A673 (cell line): ENCODE measurements around the gene KIF11. TPM values are rescaled to one million over a fixed set of nuclear protein-coding genes. Genes with fewer than 3 reads are reported as not detected.

Experiments
- BruUV-seq: library from RNA; stranded (reverse); fragments of 400-500 nt; replicated peaks from 2 replicates; lab custom pipeline; 2021; lab: Mats Ljungman, UMichigan
- CTCF ChIA-PET: fragments of 300-600 bp; sonication (Branson Sonifier 250); formaldehyde crosslinking; loops from one replicate; lab custom pipeline; 2022; ENCODE audit warnings: antibody characterized with exemption; lab: Charles Lee
- POLR2A ChIA-PET: fragments of 300-600 bp; sonication (Branson Sonifier 250); formaldehyde crosslinking; loops from one replicate; lab custom pipeline; 2022; ENCODE audit warnings: antibody characterized with exemption; ENCODE audit not compliant: low non-redundant PET; lab: Charles Lee
- DNase-seq: peaks from one replicate; pipeline ENCODE4 v3.0.0-alpha.2; 2015; ENCODE audit warnings: low spot score
- H3K27ac ChIP-seq: fragments of 200-600 bp; sonication (generic); 2 replicates; pipeline ENCODE4 v1.5.1; 2016; ENCODE audit warnings: mixed run types, low read depth, mild to moderate bottlenecking, mixed read lengths, antibody characterized with exemption, low read length; ENCODE audit not compliant: poor library complexity, severe bottlenecking
- H3K27me3 ChIP-seq: fragments of 200-600 bp; sonication (generic); replicated peaks from 2 replicates; pipeline ENCODE4 v1.6.1; 2017; ENCODE audit warnings: mixed run types, low read depth, mild to moderate bottlenecking, mixed read lengths, antibody characterized with exemption, low read length; ENCODE audit not compliant: insufficient read depth, poor library complexity
- H3K36me3 ChIP-seq: fragments of 200-600 bp; sonication (generic); 2 replicates; pipeline ENCODE4 v1.6.1; 2016; ENCODE audit warnings: mixed run types, mild to moderate bottlenecking, mixed read lengths, antibody characterized with exemption, low read length; ENCODE audit not compliant: insufficient read depth, poor library complexity, severe bottlenecking
- H3K4me1 ChIP-seq: fragments of 200-600 bp; sonication (generic); 2 replicates; pipeline ENCODE4 v1.6.1; 2017; ENCODE audit warnings: mixed run types, mild to moderate bottlenecking, mixed read lengths, antibody characterized with exemption, low read length; ENCODE audit not compliant: insufficient read depth, poor library complexity, severe bottlenecking
- H3K4me3 ChIP-seq: fragments of 200-600 bp; sonication (generic); 2 replicates; pipeline ENCODE4 v1.5.1; 2016; ENCODE audit warnings: low read depth, mixed run types, mild to moderate bottlenecking, mixed read lengths, low read length; ENCODE audit not compliant: poor library complexity, severe bottlenecking
- H3K9me3 ChIP-seq: fragments of 200-600 bp; sonication (generic); 2 replicates; pipeline ENCODE4 v1.6.1; 2016; ENCODE audit warnings: mixed run types, low read depth, mild to moderate bottlenecking, mixed read lengths, antibody characterized with exemption, low read length; ENCODE audit not compliant: poor library complexity, severe bottlenecking
- CTCF ChIP-seq: fragments of 300-800, 200-600 bp; sonication (generic); conservative IDR thresholded peaks from 2 replicates; pipeline ENCODE4 v1.5.1; 2017; ENCODE audit warnings: low read depth, mild to moderate bottlenecking, antibody characterized with exemption, low read length, moderate library complexity, mixed read lengths
- EZH2 ChIP-seq: fragments of 200-600 bp; sonication (generic); IDR thresholded peaks from 2 replicates; pipeline ENCODE4 v1.6.1; 2017; ENCODE audit warnings: borderline replicate concordance, low read depth, mild to moderate bottlenecking, mixed read lengths, antibody characterized with exemption, low read length; ENCODE audit not compliant: poor library complexity, severe bottlenecking
- intact Hi-C: fragments of 100-400 bp; cut with micrococcal nuclease; formaldehyde crosslinking; loops from one replicate; pipeline ENCODE4 v1.10.0; 2022; ENCODE audit not compliant: unreplicated experiment
- total RNA-seq: library from RNA; stranded (reverse); gene quantifications from 2 replicates; pipeline ENCODE4 v1.2.3, GENCODE V29; 2021

Gene KIF11
- total RNA-seq, 1 experiment from 2014 or later = 92.0 TPM

- no peak for TF ChIP-seq CTCF
- TF ChIP-seq EZH2 = no peak
- no peak for DNase-seq
- intact Hi-C loops = no loop called here
- no peaks in the 10 kb centered on the region for H3K4me1 ChIP-seq
- no TSS peak for BruUV-seq
- ChIA-PET POLR2A (no interaction called here), CTCF (no interaction called here)
- no peak overlapping the region for H3K4me3 ChIP-seq
- H3K36me3 ChIP-seq = peaks cover 17% of the 10 kb centered on the region
- H3K9me3 ChIP-seq = no peaks in the 10 kb centered on the region
- no peak overlapping the region for H3K27ac ChIP-seq
- no peaks in the 10 kb centered on the region for H3K27me3 ChIP-seq
Observed at GRCh38 chr10:92553959-92554358, 39.0 kb upstream of the KIF11 start.

DNA sequence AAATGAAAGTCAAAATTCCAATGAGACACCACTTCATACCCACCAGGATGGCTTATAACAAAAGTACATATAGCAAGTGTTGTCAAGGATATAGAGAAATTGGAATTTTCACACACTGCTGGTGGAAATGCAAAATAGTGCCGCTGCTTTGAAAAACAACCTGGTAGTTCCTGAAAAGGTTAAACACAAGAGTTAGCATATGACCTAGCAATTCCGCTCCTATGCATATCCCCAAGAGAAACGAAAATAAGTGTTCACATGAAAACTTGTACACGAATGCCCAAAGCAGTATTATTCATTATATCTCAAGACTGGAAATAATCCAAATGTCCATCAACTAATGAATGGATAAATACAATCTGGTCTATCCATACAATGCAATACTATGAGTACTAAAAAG lies 33.9 kb upstream of the KIF11 start:
- POLR2A ChIA-PET = no interaction called here
- CTCF ChIA-PET = no interaction called here
- DNase-seq = no peak
- no peak overlapping the region for H3K27ac ChIP-seq
- H3K4me1 ChIP-seq = no peaks in the 10 kb centered on the region
- no peaks in the 10 kb centered on the region for H3K9me3 ChIP-seq
- peaks cover 34% of the 10 kb centered on the region for H3K36me3 ChIP-seq
- TF ChIP-seq CTCF = no peak
- no peak for TF ChIP-seq EZH2
- H3K27me3 ChIP-seq = no peaks in the 10 kb centered on the region
- BruUV-seq = no TSS peak
- no peak overlapping the region for H3K4me3 ChIP-seq
- intact Hi-C loops = no loop called here

- Histone ChIP-seq H3K27ac (no peak overlapping the region), H3K4me3 (no peak overlapping the region), H3K27me3 (no peaks in the 10 kb centered on the region), H3K9me3 (no peaks in the 10 kb centered on the region), H3K4me1 (no peaks in the 10 kb centered on the region), H3K36me3 (peaks cover 36% of the 10 kb centered on the region)
- DNase-seq = no peak
- POLR2A ChIA-PET = no interaction called here
- CTCF ChIA-PET = no interaction called here
- no TSS peak for BruUV-seq
- intact Hi-C loops = no loop called here
- TF ChIP-seq EZH2 (no peak), CTCF (no peak)
Observed at GRCh38 chr10:92562424-92562823, 30.5 kb upstream of the KIF11 start.
